Mucosa of descending colon (tissue), 3 donors: ENCODE results near the gene TMEM39A. TPM values are rescaled to one million over a fixed set of nuclear protein-coding genes. Genes with fewer than 3 reads are reported as not detected.

ENCODE experiments used
- ATAC-seq: fragments of 200-7000 bp; cut with Tn5 transposase; one replicate; pipeline ENCODE4 v1.9.1; 2020; ENCODE audit warnings: mild to moderate bottlenecking, moderate library complexity
- DNase-seq, 3 donors: peaks; one replicate each; pipeline ENCODE4 v3.0.0-alpha.2; 2020
- H3K36me3 ChIP-seq: fragments of 200-600 bp; one replicate; pipeline ENCODE4 v1.8.0; 2021; ENCODE audit warnings: low read depth, mild to moderate bottlenecking
- H3K4me1 ChIP-seq: fragments of 200-600 bp; one replicate; pipeline ENCODE4 v1.8.0; 2021; ENCODE audit warnings: low read depth, mild to moderate bottlenecking
- H3K4me3 ChIP-seq: fragments of 200-600 bp; one replicate; pipeline ENCODE4 v1.8.0; 2021; ENCODE audit warnings: mild to moderate bottlenecking
- H3K9me3 ChIP-seq: fragments of 200-600 bp; one replicate; pipeline ENCODE4 v1.8.0; 2021; ENCODE audit warnings: mild to moderate bottlenecking
- intact Hi-C, 2 donors: fragments of 100-400 bp; cut with DNase I in 1 of 2; cut with micrococcal nuclease in 1 of 2; formaldehyde crosslinking; loops; one replicate each; pipeline versions ENCODE4 v1.11.0 to v1.11.1; 2022; cut with DNase I, micrococcal nuclease
- total RNA-seq, 3 donors: library from RNA; stranded (reverse); fragmentation: NEBNext Ultra II Directional in 2 of 3; extraction: Animal tissue kit (Norgen Biotek cat#: 25700) in 2 of 3; gene quantifications; one replicate each; pipeline versions ENCODE4 v1.2.1 to v1.2.4, GENCODE V29; 2021 to 2023
- TF ChIP-seq, protein P1 (sequence below): fragments of 200-600 bp; IDR thresholded peaks from one replicate; pipeline ENCODE4 v1.8.0; 2022; ENCODE audit warnings: antibody characterized with exemption, mild to moderate bottlenecking
- donor health status: DM: no; HTN: no; CAD: no; lungs with moderate emphysema.
- donor health status: DM: no; HTN: no; CAD: no.
- donor health status: DM: no; HTN: yes; CAD: no.

The TMEM39A gene
- total RNA-seq, 3 donors from 2014 or later = 24.0 to 32.2 (median 26.5) TPM

DNA sequence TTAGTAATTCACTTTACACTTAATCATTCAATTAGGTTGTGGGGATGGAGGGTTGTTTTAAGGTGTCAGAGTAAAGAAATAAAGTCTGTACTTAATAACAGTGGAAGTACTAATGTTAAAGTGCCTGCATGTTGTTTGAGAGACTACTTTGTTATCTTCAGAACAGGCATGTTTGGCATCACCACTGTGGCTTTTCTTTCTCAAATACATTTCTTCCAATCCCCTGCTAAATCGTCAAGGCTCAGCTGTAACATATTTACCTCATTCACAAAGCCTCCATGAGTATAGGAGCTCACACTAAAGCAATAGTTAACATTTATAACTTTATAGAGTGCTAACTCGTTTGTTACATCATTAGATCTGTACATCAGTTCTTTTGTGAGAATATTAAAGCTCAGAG lies 37.5 kb upstream of the TMEM39A start:
- H3K4me1 ChIP-seq = peaks cover 18% of the 10 kb centered on the region
- intact Hi-C loops = no loop called here
- TF ChIP-seq, protein P1, sequence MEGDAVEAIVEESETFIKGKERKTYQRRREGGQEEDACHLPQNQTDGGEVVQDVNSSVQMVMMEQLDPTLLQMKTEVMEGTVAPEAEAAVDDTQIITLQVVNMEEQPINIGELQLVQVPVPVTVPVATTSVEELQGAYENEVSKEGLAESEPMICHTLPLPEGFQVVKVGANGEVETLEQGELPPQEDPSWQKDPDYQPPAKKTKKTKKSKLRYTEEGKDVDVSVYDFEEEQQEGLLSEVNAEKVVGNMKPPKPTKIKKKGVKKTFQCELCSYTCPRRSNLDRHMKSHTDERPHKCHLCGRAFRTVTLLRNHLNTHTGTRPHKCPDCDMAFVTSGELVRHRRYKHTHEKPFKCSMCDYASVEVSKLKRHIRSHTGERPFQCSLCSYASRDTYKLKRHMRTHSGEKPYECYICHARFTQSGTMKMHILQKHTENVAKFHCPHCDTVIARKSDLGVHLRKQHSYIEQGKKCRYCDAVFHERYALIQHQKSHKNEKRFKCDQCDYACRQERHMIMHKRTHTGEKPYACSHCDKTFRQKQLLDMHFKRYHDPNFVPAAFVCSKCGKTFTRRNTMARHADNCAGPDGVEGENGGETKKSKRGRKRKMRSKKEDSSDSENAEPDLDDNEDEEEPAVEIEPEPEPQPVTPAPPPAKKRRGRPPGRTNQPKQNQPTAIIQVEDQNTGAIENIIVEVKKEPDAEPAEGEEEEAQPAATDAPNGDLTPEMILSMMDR = no peak
- H3K4me3 ChIP-seq = no peak overlapping the region
- no peaks in the 10 kb centered on the region for H3K9me3 ChIP-seq
- ATAC-seq = no peak
- no peaks in the 10 kb centered on the region for H3K36me3 ChIP-seq
- no peak for DNase-seq

DNA sequence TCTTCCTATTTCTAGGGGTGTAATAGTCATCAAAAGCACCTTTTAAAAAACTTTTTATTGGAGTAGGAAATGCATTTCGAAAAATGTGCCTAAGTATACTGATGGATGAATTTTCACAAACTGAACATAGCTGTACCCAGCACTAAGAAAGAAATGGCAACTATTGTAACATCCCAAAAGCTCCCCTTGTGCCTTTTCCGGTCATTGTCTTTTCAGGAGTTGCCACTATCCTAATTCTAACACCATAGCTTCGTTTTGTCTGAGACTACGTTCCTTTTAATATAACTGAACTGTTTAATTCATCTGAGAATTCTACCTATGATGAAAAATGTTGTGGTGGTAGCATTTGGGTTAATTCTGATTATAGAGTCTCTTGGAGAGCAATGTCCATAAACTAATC lies 36.9 kb upstream of the TMEM39A start:
- no peaks in the 10 kb centered on the region for H3K36me3 ChIP-seq
- no peak for ATAC-seq
- intact Hi-C loops = no loop called here

DNA sequence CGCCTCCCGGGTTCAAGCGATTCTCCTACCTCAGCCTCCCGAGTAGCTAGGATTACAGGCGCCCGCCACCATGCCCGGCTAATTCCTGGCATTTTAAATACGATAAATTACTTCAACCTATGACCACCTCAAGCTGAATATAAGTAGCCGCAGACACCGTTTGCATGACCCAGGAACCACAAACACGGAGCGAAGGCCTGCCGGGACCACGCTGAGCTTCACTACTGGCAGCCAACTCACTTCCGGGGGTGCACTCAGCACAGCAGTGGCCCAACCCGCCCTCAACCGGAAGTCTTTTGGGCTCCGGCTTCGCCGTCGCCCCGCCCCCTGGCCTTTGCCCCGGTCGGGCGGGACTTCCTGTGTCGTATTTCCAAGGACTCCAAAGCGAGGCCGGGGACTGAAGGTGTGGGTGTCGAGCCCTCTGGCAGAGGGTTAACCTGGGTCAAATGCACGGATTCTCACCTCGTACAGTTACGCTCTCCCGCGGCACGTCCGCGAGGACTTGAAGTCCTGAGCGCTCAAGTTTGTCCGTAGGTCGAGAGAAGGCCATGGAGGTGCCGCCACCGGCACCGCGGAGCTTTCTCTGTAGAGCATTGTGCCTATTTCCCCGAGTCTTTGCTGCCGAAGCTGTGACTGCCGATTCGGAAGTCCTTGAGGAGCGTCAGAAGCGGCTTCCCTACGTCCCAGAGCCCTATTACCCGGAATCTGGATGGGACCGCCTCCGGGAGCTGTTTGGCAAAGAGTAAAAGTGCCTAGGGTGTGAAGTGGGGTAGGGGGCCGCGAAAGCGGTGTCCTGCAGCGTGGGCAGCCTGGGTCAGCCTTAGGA lies 35.0 kb upstream of the TMEM39A start, which contains the start of gene TIMMDC1:
TIMMDC1 (plus strand) TSS at position 362 of the 826 bp plus-strand sequence; CDS start at position 549, 187 bp downstream.
- H3K4me3 ChIP-seq = peak within 1 kb of the TSS; percentile 35
- TF ChIP-seq, protein P1 = no peak
- intact Hi-C loops = no loop called here
- ATAC-seq (peak; percentile 99), DNase-seq (peak; percentile 98)
- peaks cover 18% of the 10 kb centered on the region for H3K4me1 ChIP-seq
- H3K36me3 ChIP-seq = no peaks in the 10 kb centered on the region
- H3K9me3 ChIP-seq = no peaks in the 10 kb centered on the region

More for the DNA sequence above, 36.9 kb upstream of the TMEM39A start:
- Histone ChIP-seq H3K9me3 (no peaks in the 10 kb centered on the region), H3K4me1 (peaks cover 18% of the 10 kb centered on the region), H3K4me3 (no peak overlapping the region)
- TF ChIP-seq, protein P1 = no peak
- DNase-seq = no peak

DNA sequence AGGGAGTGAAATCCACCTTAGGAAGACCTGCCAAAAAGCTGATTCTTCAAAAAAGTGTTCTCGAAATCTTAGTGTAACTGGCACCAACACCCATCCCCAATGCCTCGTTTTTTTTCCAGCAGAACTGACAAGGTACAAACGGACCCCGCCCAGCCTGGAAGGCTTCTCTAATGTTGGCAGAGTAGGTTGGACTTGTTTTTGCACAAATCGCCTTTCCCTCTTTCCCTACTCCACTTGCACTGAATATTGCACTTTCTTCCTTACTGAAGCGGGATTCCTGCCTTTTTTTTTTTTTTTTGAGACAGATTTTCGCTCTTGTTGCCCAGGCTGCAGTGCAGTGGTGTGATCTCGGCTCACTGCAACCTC lies 34.4 kb upstream of the TMEM39A start:
- intact Hi-C loops = no loop called here
- Histone ChIP-seq H3K9me3 (no peaks in the 10 kb centered on the region), H3K36me3 (no peaks in the 10 kb centered on the region), H3K4me3 (peak overlapping the region; percentile 35), H3K4me1 (peaks cover 18% of the 10 kb centered on the region)
- peak; percentile 29 for ATAC-seq
- peak; percentile 50 to 62 (median 52) for DNase-seq
- TF ChIP-seq, protein P1 = no peak

DNA sequence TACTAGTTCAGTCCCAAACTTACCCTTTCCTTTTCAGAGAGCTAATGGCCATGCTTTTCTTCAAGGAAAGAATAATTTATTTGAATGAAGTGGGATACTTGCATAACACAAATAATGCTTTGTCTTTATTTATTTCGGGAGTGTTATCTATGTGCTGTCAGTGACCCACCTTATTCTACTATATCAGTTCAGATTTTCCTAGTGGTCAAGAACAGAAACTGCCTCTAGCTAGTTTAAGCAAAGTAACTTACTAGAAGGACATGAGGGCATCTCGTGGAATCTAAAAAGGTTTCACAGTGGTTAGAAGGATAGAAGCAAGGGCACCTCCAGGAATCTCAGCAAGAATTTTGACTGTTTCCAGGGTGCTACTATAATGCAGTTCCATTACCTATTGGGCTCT lies 31.2 kb upstream of the TMEM39A start:
- H3K4me1 ChIP-seq = peaks cover 6% of the 10 kb centered on the region
- H3K9me3 ChIP-seq = no peaks in the 10 kb centered on the region
- H3K4me3 ChIP-seq = no peak overlapping the region
- DNase-seq (no peak), ATAC-seq (no peak)
- TF ChIP-seq, protein P1 = no peak
- intact Hi-C loops = no loop called here
- no peaks in the 10 kb centered on the region for H3K36me3 ChIP-seq
